MM.1S (cell line): Measurements from ENCODE around the gene ISX.

Experiments
- DNase-seq: peaks from one replicate; pipeline ENCODE4 v3.0.0-alpha.2; 2015
- H2AFZ ChIP-seq: fragments of 300-600 bp; sonication (generic); 2 replicates; pipeline ENCODE4 v1.6.0; 2016; ENCODE audit warnings: antibody characterized with exemption, low read length
- H3F3A ChIP-seq: fragments of 300-600 bp; sonication (generic); 2 replicates; pipeline ENCODE4 v1.6.1; 2016; ENCODE audit warnings: mild to moderate bottlenecking, antibody characterized with exemption, low read length, moderate library complexity, mixed read lengths; ENCODE audit not compliant: insufficient read depth
- H3K27ac ChIP-seq: fragments of 300-600 bp; sonication (generic); 2 replicates; pipeline ENCODE4 v1.5.1; 2016; ENCODE audit warnings: mild to moderate bottlenecking, low read length
- H3K27me3 ChIP-seq: fragments of 300-600 bp; sonication (generic); replicated peaks from 2 replicates; pipeline ENCODE4 v1.6.0; 2016; ENCODE audit warnings: low read length; ENCODE audit not compliant: insufficient read depth
- H3K36me3 ChIP-seq: fragments of 300-600 bp; sonication (generic); replicated peaks from 2 replicates; pipeline ENCODE4 v1.6.1; 2016; ENCODE audit warnings: mild to moderate bottlenecking, low read length, mixed read lengths; ENCODE audit not compliant: insufficient read depth
- H3K4me1 ChIP-seq: fragments of 300-600 bp; sonication (generic); 2 replicates; pipeline ENCODE4 v1.6.1; 2016; ENCODE audit warnings: low read length, mixed read lengths
- H3K4me2 ChIP-seq: fragments of 300-600 bp; sonication (generic); 2 replicates; pipeline ENCODE4 v1.6.0; 2016; ENCODE audit warnings: low read depth, low read length
- H3K4me3 ChIP-seq: fragments of 300-600 bp; sonication (generic); 2 replicates; pipeline ENCODE4 v1.5.1; 2016; ENCODE audit warnings: low read length, mixed read lengths
- H3K79me2 ChIP-seq: fragments of 300-600 bp; sonication (generic); 2 replicates; pipeline ENCODE4 v1.6.1; 2016; ENCODE audit warnings: mixed run types, low read length, mixed read lengths
- H3K9ac ChIP-seq: fragments of 300-600 bp; sonication (generic); 2 replicates; pipeline ENCODE4 v1.6.1; 2016; ENCODE audit warnings: low read length, mixed read lengths
- H3K9me2 ChIP-seq: fragments of 300-600 bp; sonication (generic); replicated peaks from 2 replicates; pipeline ENCODE4 v1.6.1; 2016; ENCODE audit warnings: mild to moderate bottlenecking, low read length, mixed read lengths; ENCODE audit not compliant: insufficient read depth
- H3K9me3 ChIP-seq: fragments of 300-600 bp; sonication (generic); replicated peaks from 2 replicates; pipeline ENCODE4 v1.6.1; 2016; ENCODE audit warnings: mild to moderate bottlenecking, low read length, mixed read lengths; ENCODE audit not compliant: insufficient read depth
- H4K20me1 ChIP-seq: fragments of 300-600 bp; sonication (generic); 2 replicates; pipeline ENCODE4 v1.6.1; 2016; ENCODE audit warnings: mild to moderate bottlenecking, low read length, moderate library complexity, mixed read lengths; ENCODE audit not compliant: insufficient read depth
- EZH2 ChIP-seq: fragments of 300-600 bp; sonication (generic); optimal IDR thresholded peaks from 2 replicates; pipeline ENCODE3; 2017; ENCODE audit warnings: low read depth, mild to moderate bottlenecking, antibody characterized with exemption, low read length, mixed read lengths
- EZH2phosphoT487 ChIP-seq: fragments of 300-600 bp; sonication (generic); IDR thresholded peaks from 2 replicates; pipeline ENCODE4 v1.6.1; 2018; ENCODE audit warnings: antibody characterized with exemption, low read length
- TF ChIP-seq, protein P1 (sequence below): fragments of 300-600 bp; sonication (generic); IDR thresholded peaks from 2 replicates; pipeline ENCODE4 v1.5.1; 2016; ENCODE audit warnings: antibody characterized with exemption, low read length, mixed read lengths

The ISX gene

DNA sequence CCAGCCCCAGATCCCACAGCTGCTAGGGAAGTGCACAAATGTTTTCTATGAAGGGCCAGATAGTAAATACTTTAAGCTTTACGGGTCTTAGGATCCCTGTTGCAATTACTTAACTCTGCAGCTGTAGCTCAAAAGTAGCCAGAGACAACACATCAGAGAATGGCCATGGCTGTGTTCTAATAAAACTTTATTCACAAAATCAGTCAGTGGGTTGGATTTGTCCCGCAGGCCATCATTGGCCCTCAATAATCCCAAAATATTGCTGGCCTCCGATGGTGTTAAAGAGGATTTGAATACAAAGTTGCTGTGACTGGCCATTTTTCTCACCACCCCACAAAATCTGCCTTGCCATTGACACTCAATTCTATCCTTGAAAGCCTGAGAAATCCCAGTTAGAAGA lies 49.6 kb downstream of the ISX start:
- peaks cover 11% of the 10 kb centered on the region for H3K4me1 ChIP-seq
- H3K36me3 ChIP-seq: no peaks in the 10 kb centered on the region
- no peak overlapping the region for H3K4me3 ChIP-seq
- no peaks in the 10 kb centered on the region for H3F3A ChIP-seq
- H3K4me2 ChIP-seq: no peak overlapping the region
- H4K20me1 ChIP-seq: no peaks in the 10 kb centered on the region
- TF ChIP-seq EZH2: no peak
- TF ChIP-seq EZH2phosphoT487: no peak
- TF ChIP-seq, protein P1, sequence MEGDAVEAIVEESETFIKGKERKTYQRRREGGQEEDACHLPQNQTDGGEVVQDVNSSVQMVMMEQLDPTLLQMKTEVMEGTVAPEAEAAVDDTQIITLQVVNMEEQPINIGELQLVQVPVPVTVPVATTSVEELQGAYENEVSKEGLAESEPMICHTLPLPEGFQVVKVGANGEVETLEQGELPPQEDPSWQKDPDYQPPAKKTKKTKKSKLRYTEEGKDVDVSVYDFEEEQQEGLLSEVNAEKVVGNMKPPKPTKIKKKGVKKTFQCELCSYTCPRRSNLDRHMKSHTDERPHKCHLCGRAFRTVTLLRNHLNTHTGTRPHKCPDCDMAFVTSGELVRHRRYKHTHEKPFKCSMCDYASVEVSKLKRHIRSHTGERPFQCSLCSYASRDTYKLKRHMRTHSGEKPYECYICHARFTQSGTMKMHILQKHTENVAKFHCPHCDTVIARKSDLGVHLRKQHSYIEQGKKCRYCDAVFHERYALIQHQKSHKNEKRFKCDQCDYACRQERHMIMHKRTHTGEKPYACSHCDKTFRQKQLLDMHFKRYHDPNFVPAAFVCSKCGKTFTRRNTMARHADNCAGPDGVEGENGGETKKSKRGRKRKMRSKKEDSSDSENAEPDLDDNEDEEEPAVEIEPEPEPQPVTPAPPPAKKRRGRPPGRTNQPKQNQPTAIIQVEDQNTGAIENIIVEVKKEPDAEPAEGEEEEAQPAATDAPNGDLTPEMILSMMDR: no peak
- no peak for DNase-seq
- no peak overlapping the region for H3K9ac ChIP-seq
- H3K9me2 ChIP-seq: no peaks in the 10 kb centered on the region
- H2AFZ ChIP-seq: no peak overlapping the region
- H3K27ac ChIP-seq: no peak overlapping the region
- no peaks in the 10 kb centered on the region for H3K79me2 ChIP-seq
- H3K27me3 ChIP-seq: no peaks in the 10 kb centered on the region
- H3K9me3 ChIP-seq: no peaks in the 10 kb centered on the region

- Histone ChIP-seq H2AFZ (no peak overlapping the region), H3K9me3 (no peaks in the 10 kb centered on the region), H3K4me1 (peaks cover 16% of the 10 kb centered on the region), H3K36me3 (no peaks in the 10 kb centered on the region), H3K79me2 (no peaks in the 10 kb centered on the region), H3K9ac (no peak overlapping the region), H3K27ac (no peak overlapping the region), H3K27me3 (no peaks in the 10 kb centered on the region), H3K4me2 (no peak overlapping the region), H3K4me3 (no peak overlapping the region), H4K20me1 (no peaks in the 10 kb centered on the region), H3K9me2 (no peaks in the 10 kb centered on the region), H3F3A (no peaks in the 10 kb centered on the region)
- TF ChIP-seq, protein P1: no peak
- TF ChIP-seq EZH2 (no peak), EZH2phosphoT487 (no peak)
- DNase-seq: no peak
Measured at GRCh38 chr22:35116269-35116668, 50.3 kb downstream of the ISX start.

DNA sequence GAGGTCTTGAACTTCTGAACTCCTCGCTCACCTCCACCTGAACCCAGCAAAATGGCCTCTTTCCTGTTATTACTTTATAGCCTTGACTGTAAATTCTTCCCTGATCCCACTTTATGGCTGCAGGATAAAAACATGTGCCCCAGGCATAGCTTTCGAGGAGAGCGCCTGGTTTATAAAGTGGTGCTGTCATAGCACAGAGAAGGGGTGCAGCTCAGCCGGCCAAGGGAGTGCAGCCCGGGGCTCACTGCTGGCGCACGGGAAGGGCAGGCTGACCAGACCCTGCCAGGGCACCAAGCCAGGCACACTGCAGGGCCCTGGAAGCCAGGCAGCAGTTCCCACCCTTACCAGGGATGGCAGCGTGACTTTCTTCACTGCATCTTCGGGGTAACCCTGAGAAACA lies 50.9 kb downstream of the ISX start:
- Histone ChIP-seq H3K9me2 (no peaks in the 10 kb centered on the region), H4K20me1 (no peaks in the 10 kb centered on the region), H2AFZ (no peak overlapping the region), H3K4me3 (no peak overlapping the region), H3K9me3 (no peaks in the 10 kb centered on the region), H3K9ac (no peak overlapping the region), H3K4me1 (peaks cover 16% of the 10 kb centered on the region), H3F3A (no peaks in the 10 kb centered on the region), H3K79me2 (no peaks in the 10 kb centered on the region), H3K27ac (no peak overlapping the region), H3K36me3 (no peaks in the 10 kb centered on the region), H3K4me2 (no peak overlapping the region), H3K27me3 (no peaks in the 10 kb centered on the region)
- no peak for DNase-seq
- TF ChIP-seq, protein P1: no peak
- TF ChIP-seq EZH2phosphoT487: no peak
- no peak for TF ChIP-seq EZH2
